Fibroblast of lung (primary cell): ENCODE data around the gene ESM1. TPM values are rescaled to one million over a fixed set of nuclear protein-coding genes. Genes with fewer than 3 reads are reported as not detected.
A peak's percentile ranks its signal among the peaks of the same experiment; 100 is the strongest.

Experiments
- DNase-seq, 2 donors: peaks; one replicate each; pipeline versions ENCODE4 v3.0.0 to v3.0.0-alpha.2; 2010; ENCODE audit warnings: low read depth in 2 of 2
- H2AFZ ChIP-seq: 2 replicates; pipeline ENCODE4 v1.5.1; 2012; ENCODE audit warnings: low read length, control low read depth, inconsistent platforms
- H3K27ac ChIP-seq: 2 replicates; pipeline ENCODE4 v1.5.1; 2011; ENCODE audit warnings: low read length, control low read depth; ENCODE audit not compliant: insufficient read depth
- H3K27me3 ChIP-seq: 2 replicates; pipeline ENCODE4 v1.5.1; 2011; ENCODE audit warnings: mild to moderate bottlenecking, low read length; ENCODE audit not compliant: control insufficient read depth, insufficient read depth
- H3K36me3 ChIP-seq: 2 replicates; pipeline ENCODE4 v1.5.1; 2011; ENCODE audit warnings: low read length; ENCODE audit not compliant: control insufficient read depth, insufficient read depth
- H3K4me1 ChIP-seq: 2 replicates; pipeline ENCODE4 v1.5.1; 2011; ENCODE audit warnings: low read length; ENCODE audit not compliant: control insufficient read depth, insufficient read depth; ENCODE audit errors: extremely low read depth
- H3K4me2 ChIP-seq: 2 replicates; pipeline ENCODE4 v1.5.1; 2011; ENCODE audit warnings: low read length, control low read depth; ENCODE audit not compliant: insufficient read depth; ENCODE audit errors: extremely low read depth
- H3K4me3 ChIP-seq, 4 experiments: fragments of 200-600 bp in 1 of 4; sonication (generic) in 1 of 4; replicated peaks in 1 of 4; 2 replicates each; pipeline ENCODE4 v1.5.1; 2011 to 2016; ENCODE audit warnings: low read length in 4 of 4, low read depth in 3 of 4, mild to moderate bottlenecking in 3 of 4, control low read depth in 2 of 4, inconsistent platforms in 1 of 4, mixed read lengths in 1 of 4; ENCODE audit not compliant: insufficient read depth in 1 of 4; ENCODE audit errors: control extremely low read depth in 1 of 4
- H3K79me2 ChIP-seq: 2 replicates; pipeline ENCODE4 v1.5.1; 2012; ENCODE audit warnings: mild to moderate bottlenecking, low read length, inconsistent platforms; ENCODE audit not compliant: control insufficient read depth, insufficient read depth
- H3K9ac ChIP-seq: 2 replicates; pipeline ENCODE4 v1.5.1; 2011; ENCODE audit warnings: mild to moderate bottlenecking, low read length, control low read depth; ENCODE audit not compliant: insufficient read depth
- H3K9me3 ChIP-seq: 2 replicates; pipeline ENCODE4 v1.5.1; 2012; ENCODE audit warnings: low read depth, low read length; ENCODE audit not compliant: control insufficient read depth, insufficient read depth
- H4K20me1 ChIP-seq: 2 replicates; pipeline ENCODE4 v1.5.1; 2011; ENCODE audit warnings: low read length; ENCODE audit not compliant: control insufficient read depth, insufficient read depth; ENCODE audit errors: extremely low read depth
- CTCF ChIP-seq, 2 donors: IDR thresholded peaks in 1 of 2; conservative IDR thresholded peaks in 1 of 2; 1 replicate in 1 of 2; 2 replicates in 1 of 2; pipeline ENCODE4 v1.5.1; 2011 to 2012; ENCODE audit warnings: low read length in 2 of 2, control low read depth in 1 of 2, inconsistent platforms in 1 of 2, low read depth in 1 of 2, mild to moderate bottlenecking in 1 of 2
- EZH2 ChIP-seq: IDR thresholded peaks from 2 replicates; pipeline ENCODE4 v1.5.1; 2012; ENCODE audit warnings: low read length, control low read depth, mild to moderate bottlenecking; ENCODE audit errors: missing control alignments
- polyA plus RNA-seq, 2 donors: library from polyadenylated mRNA; depleted of rRNA in 1 of 2; stranded (reverse) in 1 of 2; unstranded in 1 of 2; fragments of >200 nt; gene quantifications; 2 replicates each; pipeline ENCODE4 v1.2.1, GENCODE V29; 2011 to 2012; ENCODE audit warnings: missing spikeins in 1 of 2
- total RNA-seq: library from RNA; depleted of rRNA; stranded (reverse); fragments of >200 nt; gene quantifications from 2 replicates; pipeline ENCODE4 v1.2.1, GENCODE V29; 2014

ESM1 gene
- total and polyA plus RNA-seq, 2 donors (not counting 1 experiment from before 2014, with no cell fraction given), result 0.50 to 1.5 TPM

GRCh38 chr5:54959673-54960418 is 25.5 kb downstream of the ESM1 start:
- no peaks in the 10 kb centered on the region for H3K36me3 ChIP-seq
- H3K4me2 ChIP-seq, result no peak overlapping the region
- H4K20me1 ChIP-seq, result no peaks in the 10 kb centered on the region
- no peaks in the 10 kb centered on the region for H3K9me3 ChIP-seq
- H3K9ac ChIP-seq, result no peak overlapping the region
- TF ChIP-seq CTCF (conservative IDR thresholded peaks at IDR 0.05 in 1 of 2, IDR thresholded peaks at IDR 0.05 in 1 of 2; ENCODE audit: low read depth in 1 of 2, low read length in 2 of 2), result peak; percentile 14 to 44
- TF ChIP-seq EZH2, result no peak
- H3K4me3 ChIP-seq, result no peak overlapping the region
- H3K27ac ChIP-seq, result no peak overlapping the region
- DNase-seq, result peak in 1 of 2 donors; percentile 19
- H3K27me3 ChIP-seq, result no peaks in the 10 kb centered on the region
- no peak overlapping the region for H2AFZ ChIP-seq
- H3K4me1 ChIP-seq, result no peaks in the 10 kb centered on the region
- no peaks in the 10 kb centered on the region for H3K79me2 ChIP-seq

- peak in 1 of 2 donors; percentile 13 for DNase-seq
- Histone ChIP-seq H3K9me3 (no peaks in the 10 kb centered on the region), H4K20me1 (no peaks in the 10 kb centered on the region), H3K36me3 (no peaks in the 10 kb centered on the region), H3K4me3 (no peak overlapping the region), H3K4me2 (no peak overlapping the region), H2AFZ (no peak overlapping the region), H3K4me1 (no peaks in the 10 kb centered on the region), H3K79me2 (no peaks in the 10 kb centered on the region), H3K9ac (no peak overlapping the region), H3K27ac (no peak overlapping the region), H3K27me3 (no peaks in the 10 kb centered on the region)
- TF ChIP-seq EZH2, result no peak
- TF ChIP-seq CTCF (conservative IDR thresholded peaks at IDR 0.05 in 1 of 2, IDR thresholded peaks at IDR 0.05 in 1 of 2; ENCODE audit: low read depth in 1 of 2, low read length in 2 of 2), result no peak
Measured at GRCh38 chr5:54956922-54957321, 28.5 kb downstream of the ESM1 start.

GRCh38 chr5:54947187-54947586 is 38.2 kb downstream of the ESM1 start:
- no peaks in the 10 kb centered on the region for H3K27me3 ChIP-seq
- no peaks in the 10 kb centered on the region for H3K9me3 ChIP-seq
- H3K4me1 ChIP-seq, result no peaks in the 10 kb centered on the region
- H3K36me3 ChIP-seq, result no peaks in the 10 kb centered on the region
- no peak overlapping the region for H2AFZ ChIP-seq
- H3K79me2 ChIP-seq, result no peaks in the 10 kb centered on the region
- no peak overlapping the region for H3K9ac ChIP-seq
- H4K20me1 ChIP-seq, result no peaks in the 10 kb centered on the region
- H3K4me3 ChIP-seq, result no peak overlapping the region
- no peak for DNase-seq
- TF ChIP-seq CTCF (conservative IDR thresholded peaks at IDR 0.05 in 1 of 2, IDR thresholded peaks at IDR 0.05 in 1 of 2; ENCODE audit: low read depth in 1 of 2, low read length in 2 of 2) (no peak), EZH2 (no peak)
- no peak overlapping the region for H3K27ac ChIP-seq
- H3K4me2 ChIP-seq, result no peak overlapping the region
